ENCODE measurements around the gene DGLUCY.
"Not testable (repeated sequence)": the region's sequence is repeated elsewhere in the genome, so short reads cannot be mapped to it uniquely, and the experiment has no call there.

Gene DGLUCY

DNA sequence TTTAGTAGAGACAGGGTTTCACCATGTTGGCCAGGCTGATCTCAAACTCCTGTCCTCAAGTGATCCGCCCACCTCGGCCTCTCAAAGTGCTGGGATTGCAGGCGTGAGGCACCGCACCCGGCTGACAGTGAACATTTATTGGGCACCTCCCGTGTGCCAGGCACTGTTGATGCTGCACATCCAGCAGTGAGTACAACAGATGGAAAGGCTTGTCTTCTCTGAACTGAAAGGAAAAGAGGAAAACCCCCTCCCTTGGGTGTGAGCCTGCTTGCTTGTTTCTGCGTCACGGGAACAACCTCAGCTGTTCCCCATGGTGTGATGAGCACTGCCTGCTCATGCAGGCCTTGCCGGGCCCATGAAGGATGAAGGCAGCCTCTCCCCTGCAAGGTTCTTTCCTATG lies 39.5 kb downstream of the DGLUCY start:
- Histone ChIP-seq H3K27me3 (no peaks in the 10 kb centered on the region), H3K4me3 (no peak overlapping the region), H3K9me3 (no peaks in the 10 kb centered on the region), H3K27ac (no peak overlapping the region), H3K36me3 (peaks cover 6 to 7% (median 6%) of the 10 kb centered on the region in 3 donors), H3K4me1 (peaks cover 0 to 25% (median 12%) of the 10 kb centered on the region in 4 donors)
- intact Hi-C loops (cut with DNase I; ENCODE audit: low total_unique reads) = no loop called here
- TF ChIP-seq, protein P1, sequence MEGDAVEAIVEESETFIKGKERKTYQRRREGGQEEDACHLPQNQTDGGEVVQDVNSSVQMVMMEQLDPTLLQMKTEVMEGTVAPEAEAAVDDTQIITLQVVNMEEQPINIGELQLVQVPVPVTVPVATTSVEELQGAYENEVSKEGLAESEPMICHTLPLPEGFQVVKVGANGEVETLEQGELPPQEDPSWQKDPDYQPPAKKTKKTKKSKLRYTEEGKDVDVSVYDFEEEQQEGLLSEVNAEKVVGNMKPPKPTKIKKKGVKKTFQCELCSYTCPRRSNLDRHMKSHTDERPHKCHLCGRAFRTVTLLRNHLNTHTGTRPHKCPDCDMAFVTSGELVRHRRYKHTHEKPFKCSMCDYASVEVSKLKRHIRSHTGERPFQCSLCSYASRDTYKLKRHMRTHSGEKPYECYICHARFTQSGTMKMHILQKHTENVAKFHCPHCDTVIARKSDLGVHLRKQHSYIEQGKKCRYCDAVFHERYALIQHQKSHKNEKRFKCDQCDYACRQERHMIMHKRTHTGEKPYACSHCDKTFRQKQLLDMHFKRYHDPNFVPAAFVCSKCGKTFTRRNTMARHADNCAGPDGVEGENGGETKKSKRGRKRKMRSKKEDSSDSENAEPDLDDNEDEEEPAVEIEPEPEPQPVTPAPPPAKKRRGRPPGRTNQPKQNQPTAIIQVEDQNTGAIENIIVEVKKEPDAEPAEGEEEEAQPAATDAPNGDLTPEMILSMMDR (IDR thresholded peaks at IDR 0.05) = no peak
- DNase-seq = no peak

GRCh38 chr14:91154851-91155625 lies 41.2 kb downstream of the DGLUCY start:
- H3K4me3 ChIP-seq = no peak overlapping the region
- TF ChIP-seq, protein P1 (IDR thresholded peaks at IDR 0.05) = no peak
- intact Hi-C loops (cut with DNase I; ENCODE audit: low total_unique reads) = no loop called here
- H3K27ac ChIP-seq = no peak overlapping the region
- H3K9me3 ChIP-seq = no peaks in the 10 kb centered on the region
- no peaks in the 10 kb centered on the region for H3K27me3 ChIP-seq
- H3K36me3 ChIP-seq = peaks cover 6 to 24% (median 12%) of the 10 kb centered on the region in 3 donors
- no peak for DNase-seq
- H3K4me1 ChIP-seq = peaks cover 0 to 8% (median 2%) of the 10 kb centered on the region in 4 donors

GRCh38 chr14:91155626-91156089 lies 41.8 kb downstream of the DGLUCY start:
- no peak for DNase-seq
- Histone ChIP-seq H3K36me3 (peaks cover 11 to 30% (median 18%) of the 10 kb centered on the region in 3 donors), H3K9me3 (no peaks in the 10 kb centered on the region), H3K4me3 (no peak overlapping the region), H3K27me3 (no peaks in the 10 kb centered on the region), H3K27ac (no peak overlapping the region), H3K4me1 (peaks cover 0 to 8% (median 2%) of the 10 kb centered on the region in 4 donors)
- TF ChIP-seq, protein P1 (IDR thresholded peaks at IDR 0.05) = no peak
- intact Hi-C loops (cut with DNase I; ENCODE audit: low total_unique reads) = no loop called here

DNA sequence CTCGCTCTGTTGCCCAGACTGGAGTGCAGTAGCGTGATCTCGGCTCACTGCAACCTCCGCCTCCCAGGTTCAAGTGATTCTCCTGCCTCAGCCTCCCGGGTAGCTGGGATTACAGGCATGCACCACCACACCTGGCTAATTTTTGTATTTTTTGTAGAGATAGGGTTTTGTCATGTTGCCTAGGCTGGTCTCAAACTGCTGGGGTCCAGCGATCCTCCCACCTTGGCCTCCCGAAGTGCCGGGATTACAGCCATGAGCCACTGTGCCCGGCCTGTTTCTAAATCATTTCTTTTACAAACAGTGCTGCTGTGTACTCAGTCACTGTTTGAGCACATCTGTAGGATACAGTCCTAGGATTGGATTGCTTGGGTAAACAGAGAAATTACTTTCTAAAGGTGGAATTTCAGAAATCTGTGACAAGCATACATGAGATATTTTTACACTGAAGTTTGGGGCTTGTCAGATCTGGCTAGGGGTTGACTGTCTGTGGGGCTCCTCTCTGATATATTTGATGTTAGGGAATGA lies 42.3 kb downstream of the DGLUCY start:
- H3K4me1 ChIP-seq; H3K4me3 ChIP-seq; H3K27me3 ChIP-seq; H3K9me3 ChIP-seq; H3K27ac ChIP-seq; intact Hi-C loops (cut with DNase I; ENCODE audit: low total_unique reads); DNase-seq: not testable (repeated sequence)
- H3K36me3 ChIP-seq = peaks cover 16 to 35% (median 23%) of the 10 kb centered on the region in 3 donors

GRCh38 chr14:91156877-91157276 lies 43.0 kb downstream of the DGLUCY start:
- H3K27me3 ChIP-seq; intact Hi-C loops (cut with DNase I; ENCODE audit: low total_unique reads); H3K4me1 ChIP-seq; H3K4me3 ChIP-seq; DNase-seq; H3K9me3 ChIP-seq; H3K27ac ChIP-seq: not testable (repeated sequence)
- peaks cover 22 to 42% (median 30%) of the 10 kb centered on the region in 3 donors for H3K36me3 ChIP-seq

DNA sequence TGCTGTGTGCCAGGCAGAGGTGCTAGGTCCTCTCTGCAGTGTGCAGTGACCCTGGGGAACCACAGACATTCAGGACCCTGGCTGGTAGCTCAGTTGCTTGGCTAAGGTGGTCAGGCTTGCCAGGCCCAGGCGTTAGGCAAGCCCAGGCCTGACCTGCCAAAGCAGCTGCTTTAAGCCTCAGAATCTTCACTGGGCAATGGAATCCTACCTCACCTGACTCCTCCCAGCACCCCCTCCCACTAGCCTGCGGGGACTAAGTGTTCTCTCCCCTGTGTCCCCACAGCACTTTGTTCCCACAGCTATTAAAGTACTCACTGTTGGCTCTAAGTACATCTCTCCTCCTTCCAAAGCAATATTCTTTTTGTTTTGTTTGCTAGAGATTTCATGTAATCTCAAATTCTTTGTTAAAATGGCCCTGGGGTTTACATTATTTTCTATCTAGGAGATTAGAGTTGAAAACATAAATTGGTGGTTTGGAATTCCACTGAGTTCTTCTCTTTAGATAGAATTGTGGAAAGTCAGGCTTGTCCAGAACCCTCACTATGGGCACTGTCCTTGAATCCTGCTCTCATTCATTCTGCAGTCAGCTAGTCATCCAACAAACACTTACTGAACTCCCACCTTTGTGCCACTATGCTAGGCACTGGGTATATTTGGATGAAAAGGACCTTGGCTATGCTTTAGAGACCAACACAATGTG lies 44.4 kb downstream of the DGLUCY start:
- intact Hi-C loops (cut with DNase I; ENCODE audit: low total_unique reads) = no loop called here
- TF ChIP-seq, protein P1 (IDR thresholded peaks at IDR 0.05) = no peak
- peaks cover 35 to 56% (median 38%) of the 10 kb centered on the region in 3 donors for H3K36me3 ChIP-seq

More for the DNA sequence above, 44.4 kb downstream of the DGLUCY start:
- Histone ChIP-seq H3K4me3 (no peak overlapping the region), H3K27me3 (no peaks in the 10 kb centered on the region), H3K4me1 (peaks cover 0 to 8% (median 2%) of the 10 kb centered on the region in 4 donors), H3K27ac (no peak overlapping the region), H3K9me3 (no peaks in the 10 kb centered on the region)
- no peak for DNase-seq

Data from tibial artery (tissue), 4 donors.